HG02870 (cell line): Measurements from ENCODE around the gene COMT.

ENCODE experiments used
- ATAC-seq: cut with Tn5 transposase; IDR thresholded peaks from one replicate; pipeline ENCODE4 v1.9.1; 2021; ENCODE audit warnings: mild to moderate bottlenecking, moderate library complexity; ENCODE audit not compliant: unreplicated experiment

The COMT gene

GRCh38 chr22:19992481-19992911 lies 50.9 kb downstream of the COMT start:
- no peak for ATAC-seq

- no peak for ATAC-seq
Observed at GRCh38 chr22:19992921-19993355, 51.4 kb downstream of the COMT start.

GRCh38 chr22:19993926-19994325 lies 52.4 kb downstream of the COMT start:
- ATAC-seq: no peak

GRCh38 chr22:19994851-19995610 lies 53.5 kb downstream of the COMT start:
- ATAC-seq: no peak

GRCh38 chr22:19995611-19996339 lies 54.2 kb downstream of the COMT start:
- ATAC-seq: no peak

GRCh38 chr22:19996694-19997384 lies 55.3 kb downstream of the COMT start:
- ATAC-seq: no peak

- ATAC-seq: no peak
Observed at GRCh38 chr22:19997561-19998231, 56.1 kb downstream of the COMT start.

GRCh38 chr22:19998232-19998951 lies 56.8 kb downstream of the COMT start:
- ATAC-seq: no peak

GRCh38 chr22:19998991-19999820 lies 57.6 kb downstream of the COMT start:
- no peak for ATAC-seq

- no peak for ATAC-seq
Observed at GRCh38 chr22:20000246-20001081, 58.9 kb downstream of the COMT start.

GRCh38 chr22:20001082-20001638 lies 59.6 kb downstream of the COMT start:
- no peak for ATAC-seq

- ATAC-seq: no peak
Observed at GRCh38 chr22:20002128-20002527, 60.6 kb downstream of the COMT start.

GRCh38 chr22:20002636-20003035 lies 61.1 kb downstream of the COMT start:
- ATAC-seq: no peak

- no peak for ATAC-seq
Observed at GRCh38 chr22:20003304-20003703, 61.7 kb downstream of the COMT start.

- ATAC-seq: no peak
Observed at GRCh38 chr22:20004464-20004863, 62.9 kb downstream of the COMT start.

- no peak for ATAC-seq
Observed at GRCh38 chr22:20008221-20008995, 66.8 kb downstream of the COMT start.

GRCh38 chr22:20009018-20009491 lies 67.5 kb downstream of the COMT start:
- no peak for ATAC-seq
